ENCODE data around the gene CCND2.

DNA sequence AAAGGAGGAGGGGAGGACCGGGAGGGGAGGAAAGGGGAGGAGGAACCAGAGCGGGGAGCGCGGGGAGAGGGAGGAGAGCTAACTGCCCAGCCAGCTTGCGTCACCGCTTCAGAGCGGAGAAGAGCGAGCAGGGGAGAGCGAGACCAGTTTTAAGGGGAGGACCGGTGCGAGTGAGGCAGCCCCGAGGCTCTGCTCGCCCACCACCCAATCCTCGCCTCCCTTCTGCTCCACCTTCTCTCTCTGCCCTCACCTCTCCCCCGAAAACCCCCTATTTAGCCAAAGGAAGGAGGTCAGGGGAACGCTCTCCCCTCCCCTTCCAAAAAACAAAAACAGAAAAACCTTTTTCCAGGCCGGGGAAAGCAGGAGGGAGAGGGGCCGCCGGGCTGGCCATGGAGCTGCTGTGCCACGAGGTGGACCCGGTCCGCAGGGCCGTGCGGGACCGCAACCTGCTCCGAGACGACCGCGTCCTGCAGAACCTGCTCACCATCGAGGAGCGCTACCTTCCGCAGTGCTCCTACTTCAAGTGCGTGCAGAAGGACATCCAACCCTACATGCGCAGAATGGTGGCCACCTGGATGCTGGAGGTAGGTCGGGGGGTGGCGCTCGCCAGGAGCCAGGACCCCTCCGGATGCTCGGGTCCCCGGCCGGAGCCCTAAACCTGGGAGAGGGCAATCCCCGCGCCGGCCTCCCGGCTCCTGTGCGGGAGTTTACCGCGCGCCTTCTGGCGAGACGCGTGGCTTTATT, at the start of gene CCND2:
- TF ChIP-seq, protein P1, sequence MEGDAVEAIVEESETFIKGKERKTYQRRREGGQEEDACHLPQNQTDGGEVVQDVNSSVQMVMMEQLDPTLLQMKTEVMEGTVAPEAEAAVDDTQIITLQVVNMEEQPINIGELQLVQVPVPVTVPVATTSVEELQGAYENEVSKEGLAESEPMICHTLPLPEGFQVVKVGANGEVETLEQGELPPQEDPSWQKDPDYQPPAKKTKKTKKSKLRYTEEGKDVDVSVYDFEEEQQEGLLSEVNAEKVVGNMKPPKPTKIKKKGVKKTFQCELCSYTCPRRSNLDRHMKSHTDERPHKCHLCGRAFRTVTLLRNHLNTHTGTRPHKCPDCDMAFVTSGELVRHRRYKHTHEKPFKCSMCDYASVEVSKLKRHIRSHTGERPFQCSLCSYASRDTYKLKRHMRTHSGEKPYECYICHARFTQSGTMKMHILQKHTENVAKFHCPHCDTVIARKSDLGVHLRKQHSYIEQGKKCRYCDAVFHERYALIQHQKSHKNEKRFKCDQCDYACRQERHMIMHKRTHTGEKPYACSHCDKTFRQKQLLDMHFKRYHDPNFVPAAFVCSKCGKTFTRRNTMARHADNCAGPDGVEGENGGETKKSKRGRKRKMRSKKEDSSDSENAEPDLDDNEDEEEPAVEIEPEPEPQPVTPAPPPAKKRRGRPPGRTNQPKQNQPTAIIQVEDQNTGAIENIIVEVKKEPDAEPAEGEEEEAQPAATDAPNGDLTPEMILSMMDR (IDR thresholded peaks at IDR 0.05), result no peak
- TF ChIP-seq POLR2AphosphoS5 (IDR thresholded peaks at IDR 0.05) (peak in 1 of 3 donors; percentile 60), EP300 (IDR thresholded peaks at IDR 0.05) (no peak)
